Measurements from ENCODE around the gene SPTBN5.

GRCh38 chr15:41936649-41937567 lies 43.1 kb upstream of the SPTBN5 start:
- TF ChIP-seq, protein P1, sequence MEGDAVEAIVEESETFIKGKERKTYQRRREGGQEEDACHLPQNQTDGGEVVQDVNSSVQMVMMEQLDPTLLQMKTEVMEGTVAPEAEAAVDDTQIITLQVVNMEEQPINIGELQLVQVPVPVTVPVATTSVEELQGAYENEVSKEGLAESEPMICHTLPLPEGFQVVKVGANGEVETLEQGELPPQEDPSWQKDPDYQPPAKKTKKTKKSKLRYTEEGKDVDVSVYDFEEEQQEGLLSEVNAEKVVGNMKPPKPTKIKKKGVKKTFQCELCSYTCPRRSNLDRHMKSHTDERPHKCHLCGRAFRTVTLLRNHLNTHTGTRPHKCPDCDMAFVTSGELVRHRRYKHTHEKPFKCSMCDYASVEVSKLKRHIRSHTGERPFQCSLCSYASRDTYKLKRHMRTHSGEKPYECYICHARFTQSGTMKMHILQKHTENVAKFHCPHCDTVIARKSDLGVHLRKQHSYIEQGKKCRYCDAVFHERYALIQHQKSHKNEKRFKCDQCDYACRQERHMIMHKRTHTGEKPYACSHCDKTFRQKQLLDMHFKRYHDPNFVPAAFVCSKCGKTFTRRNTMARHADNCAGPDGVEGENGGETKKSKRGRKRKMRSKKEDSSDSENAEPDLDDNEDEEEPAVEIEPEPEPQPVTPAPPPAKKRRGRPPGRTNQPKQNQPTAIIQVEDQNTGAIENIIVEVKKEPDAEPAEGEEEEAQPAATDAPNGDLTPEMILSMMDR (IDR thresholded peaks at IDR 0.05): no peak
- no peak for TF ChIP-seq POLR2A (IDR thresholded peaks at IDR 0.05)
